NT2/D1 (cell line): ENCODE data around the gene HLA-DPB1.

Experiments used
- DNase-seq: peaks from one replicate; pipeline ENCODE4 v3.0.0-alpha.2; 2011; ENCODE audit warnings: low read depth, low spot score
- H3K27me3 ChIP-seq: 2 replicates; pipeline ENCODE4 v1.6.0; 2011; ENCODE audit warnings: mild to moderate bottlenecking; ENCODE audit not compliant: insufficient read length, insufficient read depth
- H3K36me3 ChIP-seq: 2 replicates; pipeline ENCODE4 v1.6.1; 2011; ENCODE audit warnings: mild to moderate bottlenecking, low read length, mixed read lengths; ENCODE audit not compliant: insufficient read depth, insufficient read length
- H3K4me1 ChIP-seq: 2 replicates; pipeline ENCODE4 v1.5.1; 2011; ENCODE audit not compliant: insufficient read depth, insufficient read length
- H3K4me3 ChIP-seq: 2 replicates; pipeline ENCODE4 v1.5.1; 2011; ENCODE audit warnings: low read depth; ENCODE audit not compliant: insufficient read length
- H3K9ac ChIP-seq: 2 replicates; pipeline ENCODE4 v1.6.0; 2011; ENCODE audit warnings: low read depth; ENCODE audit not compliant: insufficient read length
- H3K9me3 ChIP-seq: 2 replicates; pipeline ENCODE4 v1.5.1; 2011; ENCODE audit warnings: mild to moderate bottlenecking, low read length; ENCODE audit not compliant: insufficient read depth
- SUZ12 ChIP-seq: IDR thresholded peaks from 2 replicates; pipeline ENCODE4 v1.6.1; 2011; ENCODE audit not compliant: insufficient read length, insufficient read depth; ENCODE audit errors: extremely low read depth
- YY1 ChIP-seq: IDR thresholded peaks from 2 replicates; pipeline ENCODE4 v1.6.1; 2011; ENCODE audit not compliant: insufficient read length, insufficient read depth
- ZNF274 ChIP-seq: IDR thresholded peaks from 2 replicates; pipeline ENCODE4 v1.6.1; 2011; ENCODE audit warnings: mild to moderate bottlenecking, low read depth, low read length

HLA-DPB1 gene

GRCh38 chr6:33073431-33073871 is 2.3 kb upstream of the HLA-DPB1 start, which contains the start of gene HLA-DPA1:
Gene HLA-DPA1 (minus strand): TSS chr6:33073649.
- H3K4me3 ChIP-seq, result no peak within 1 kb of the TSS
- no peak within 1 kb of the TSS for H3K9ac ChIP-seq
- no peaks in the 10 kb centered on the region for H3K27me3 ChIP-seq
- H3K36me3 ChIP-seq, result no peaks in the 10 kb centered on the region
- H3K9me3 ChIP-seq, result no peaks in the 10 kb centered on the region
- TF ChIP-seq SUZ12 (no peak), YY1 (no peak), ZNF274 (no peak)
- no peak for DNase-seq
- peaks cover 4% of the 10 kb centered on the region for H3K4me1 ChIP-seq

DNA sequence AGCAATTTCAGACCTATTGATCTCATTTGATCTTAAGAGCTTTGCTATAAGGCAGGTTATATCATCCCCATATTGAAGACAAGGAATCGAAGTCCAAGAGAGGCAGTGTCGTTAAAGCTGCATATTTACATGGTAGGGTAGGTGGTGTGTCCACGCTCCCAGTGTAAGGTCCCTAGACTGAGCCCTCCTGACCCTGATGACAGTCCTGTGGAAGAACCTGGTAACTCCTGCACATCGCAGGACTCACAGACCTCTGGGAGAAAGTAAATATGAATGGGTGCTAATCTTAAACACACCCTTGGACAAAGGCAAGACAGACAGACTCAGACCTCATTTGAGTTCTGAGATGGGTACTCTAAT is 602 bp upstream of the HLA-DPB1 start:
- Histone ChIP-seq H3K9me3 (no peaks in the 10 kb centered on the region), H3K27me3 (no peaks in the 10 kb centered on the region), H3K36me3 (no peaks in the 10 kb centered on the region), H3K9ac (no peak overlapping the region), H3K4me1 (peaks cover 4% of the 10 kb centered on the region), H3K4me3 (no peak overlapping the region)
- TF ChIP-seq ZNF274 (no peak), SUZ12 (no peak), YY1 (no peak)
- DNase-seq, result no peak

- Histone ChIP-seq H3K4me1 (peaks cover 4% of the 10 kb centered on the region), H3K9ac (no peak overlapping the region), H3K27me3 (no peaks in the 10 kb centered on the region), H3K4me3 (no peak overlapping the region), H3K9me3 (no peaks in the 10 kb centered on the region), H3K36me3 (no peaks in the 10 kb centered on the region)
- TF ChIP-seq SUZ12 (no peak), ZNF274 (no peak), YY1 (no peak)
- DNase-seq, result no peak
Measured at GRCh38 chr6:33076406-33076934, 680 bp downstream of the HLA-DPB1 start.

DNA sequence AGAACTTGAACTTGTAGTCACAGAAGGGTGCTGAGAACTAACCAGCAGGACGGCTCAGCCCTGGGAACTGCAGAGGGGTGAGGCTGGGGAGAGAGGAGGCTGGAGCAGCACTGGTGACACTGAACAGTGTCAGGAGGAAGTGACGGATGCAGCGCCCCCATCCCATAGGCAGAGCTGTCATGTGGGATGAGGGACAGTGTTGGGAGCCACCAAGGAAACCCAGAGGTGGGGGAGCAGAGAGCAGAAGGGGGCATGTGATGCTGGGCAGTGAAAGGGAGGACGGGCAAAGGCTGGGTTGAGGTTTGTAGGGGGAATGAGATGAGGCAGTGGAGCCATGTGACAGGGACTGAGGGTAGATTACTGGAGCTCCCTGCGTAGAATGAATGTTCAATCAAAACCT is 2.1 kb downstream of the HLA-DPB1 start:
- no peak overlapping the region for H3K4me3 ChIP-seq
- no peak for DNase-seq
- H3K36me3 ChIP-seq, result no peaks in the 10 kb centered on the region
- H3K9ac ChIP-seq, result no peak overlapping the region
- no peaks in the 10 kb centered on the region for H3K9me3 ChIP-seq
- H3K27me3 ChIP-seq, result no peaks in the 10 kb centered on the region
- TF ChIP-seq ZNF274 (no peak), YY1 (no peak), SUZ12 (no peak)
- H3K4me1 ChIP-seq, result peaks cover 4% of the 10 kb centered on the region

- no peak for DNase-seq
- no peak overlapping the region for H3K9ac ChIP-seq
- no peak overlapping the region for H3K4me3 ChIP-seq
- H3K4me1 ChIP-seq, result peaks cover 4% of the 10 kb centered on the region
- no peaks in the 10 kb centered on the region for H3K27me3 ChIP-seq
- H3K9me3 ChIP-seq, result no peaks in the 10 kb centered on the region
- TF ChIP-seq SUZ12, result no peak
- TF ChIP-seq ZNF274, result no peak
- no peak for TF ChIP-seq YY1
- no peaks in the 10 kb centered on the region for H3K36me3 ChIP-seq
Measured at GRCh38 chr6:33078442-33078841, 2.7 kb downstream of the HLA-DPB1 start.

DNA sequence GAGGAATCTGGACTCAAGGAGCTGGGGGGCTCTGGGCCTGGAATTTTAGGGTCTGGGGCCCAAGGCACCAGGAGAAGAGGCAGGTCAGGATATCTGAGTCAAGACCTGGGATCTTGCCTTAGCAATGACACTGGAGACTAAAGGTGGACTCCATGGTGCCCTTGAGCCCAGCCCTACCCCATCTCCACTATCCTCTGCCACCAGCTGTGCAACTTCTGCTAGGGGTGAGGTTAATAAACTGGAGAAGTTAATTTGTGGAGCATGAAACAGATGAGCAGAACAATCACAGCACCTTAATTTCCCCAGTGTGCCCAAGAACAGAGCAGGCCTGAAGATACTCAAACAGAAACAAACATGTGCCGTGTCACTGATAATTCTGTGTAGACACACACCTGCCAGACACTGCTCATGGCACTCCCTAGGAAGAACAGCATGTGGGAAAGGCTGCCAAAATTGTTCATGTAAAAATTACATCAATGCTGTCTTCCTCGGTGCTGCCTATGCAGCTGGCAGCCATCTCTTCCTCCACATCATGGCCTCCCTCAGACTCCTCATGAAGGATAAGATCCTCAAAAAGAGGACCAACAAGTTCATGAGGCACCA is 3.2 kb downstream of the HLA-DPB1 start:
- no peak for DNase-seq
- Histone ChIP-seq H3K4me1 (peaks cover 4% of the 10 kb centered on the region), H3K9me3 (no peaks in the 10 kb centered on the region), H3K27me3 (no peaks in the 10 kb centered on the region), H3K4me3 (no peak overlapping the region), H3K9ac (no peak overlapping the region), H3K36me3 (peaks cover 4% of the 10 kb centered on the region)
- no peak for TF ChIP-seq SUZ12
- TF ChIP-seq YY1, result no peak
- no peak for TF ChIP-seq ZNF274

DNA sequence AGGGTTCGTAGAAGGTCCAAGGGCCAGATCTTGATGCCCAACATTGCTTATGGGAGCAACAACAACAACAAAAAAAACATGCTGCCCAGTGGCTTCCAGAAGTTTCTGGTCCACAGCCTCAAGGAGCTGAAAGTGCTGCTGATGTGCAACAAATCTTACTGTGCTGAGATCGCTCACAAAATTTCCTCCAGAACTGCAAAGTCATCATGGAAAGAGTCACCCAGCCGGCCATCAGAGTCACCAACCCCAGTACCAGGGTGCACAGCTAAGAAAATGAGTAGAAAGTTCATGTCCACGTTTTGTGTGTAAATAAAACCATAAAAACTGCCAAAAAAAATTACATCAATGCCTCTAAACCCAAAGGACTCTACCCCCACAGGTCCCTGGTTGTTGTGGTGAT is 3.8 kb downstream of the HLA-DPB1 start:
- Histone ChIP-seq H3K4me1 (peaks cover 4% of the 10 kb centered on the region), H3K36me3 (peaks cover 9% of the 10 kb centered on the region), H3K4me3 (no peak overlapping the region), H3K27me3 (no peaks in the 10 kb centered on the region), H3K9ac (no peak overlapping the region), H3K9me3 (no peaks in the 10 kb centered on the region)
- no peak for DNase-seq
- TF ChIP-seq ZNF274 (no peak), YY1 (no peak), SUZ12 (no peak)
